NCI-H2081 treated with DMSO at 0.1 percent for 48 hours (cell line): ENCODE data around the gene TARBP1.
"Not testable (repeated sequence)": the region's sequence is repeated elsewhere in the genome, so short reads cannot be mapped to it uniquely, and the experiment has no call there.

Source experiments
- DNase-seq: peaks from one replicate; lab custom pipeline; 2025; lab: John Stamatoyannopoulos, UW

Gene TARBP1

DNA sequence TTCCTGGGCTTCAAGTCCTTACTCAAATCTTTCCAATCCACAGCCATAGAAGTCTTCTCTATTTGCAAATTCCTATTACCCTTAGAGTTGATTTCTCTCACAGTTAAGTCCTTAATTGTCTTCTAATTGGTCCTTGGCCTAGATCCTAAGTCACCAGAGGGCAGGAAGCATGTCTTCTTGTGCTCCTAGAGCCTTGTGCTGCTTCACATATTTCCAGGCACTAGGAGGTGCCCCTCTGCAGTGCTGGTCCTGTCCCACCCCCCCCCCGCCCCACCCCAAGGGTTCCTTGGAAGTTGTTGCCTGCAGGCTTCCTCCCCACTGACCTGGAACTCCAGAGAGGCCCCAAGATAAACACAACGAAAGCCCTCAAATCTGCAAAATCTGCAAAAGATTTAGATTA lies 28.1 kb upstream of the TARBP1 start:
- no peak for DNase-seq

DNA sequence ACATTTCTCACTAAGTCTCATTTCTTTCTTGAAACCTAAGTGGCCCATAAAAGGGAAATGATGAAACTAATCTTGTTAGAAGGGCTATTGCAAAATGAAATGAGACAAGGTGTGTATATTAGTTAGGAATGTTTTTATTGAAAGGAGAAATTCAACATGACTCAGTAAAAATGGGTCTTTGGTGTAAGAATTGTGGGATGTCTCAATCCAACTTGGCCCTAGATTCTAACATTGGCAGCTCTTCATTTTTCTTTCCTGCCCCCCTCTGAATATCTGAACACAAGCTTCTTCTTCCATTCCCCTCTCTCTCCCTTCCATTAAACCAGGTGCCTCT lies 26.8 kb upstream of the TARBP1 start:
- no peak for DNase-seq

DNA sequence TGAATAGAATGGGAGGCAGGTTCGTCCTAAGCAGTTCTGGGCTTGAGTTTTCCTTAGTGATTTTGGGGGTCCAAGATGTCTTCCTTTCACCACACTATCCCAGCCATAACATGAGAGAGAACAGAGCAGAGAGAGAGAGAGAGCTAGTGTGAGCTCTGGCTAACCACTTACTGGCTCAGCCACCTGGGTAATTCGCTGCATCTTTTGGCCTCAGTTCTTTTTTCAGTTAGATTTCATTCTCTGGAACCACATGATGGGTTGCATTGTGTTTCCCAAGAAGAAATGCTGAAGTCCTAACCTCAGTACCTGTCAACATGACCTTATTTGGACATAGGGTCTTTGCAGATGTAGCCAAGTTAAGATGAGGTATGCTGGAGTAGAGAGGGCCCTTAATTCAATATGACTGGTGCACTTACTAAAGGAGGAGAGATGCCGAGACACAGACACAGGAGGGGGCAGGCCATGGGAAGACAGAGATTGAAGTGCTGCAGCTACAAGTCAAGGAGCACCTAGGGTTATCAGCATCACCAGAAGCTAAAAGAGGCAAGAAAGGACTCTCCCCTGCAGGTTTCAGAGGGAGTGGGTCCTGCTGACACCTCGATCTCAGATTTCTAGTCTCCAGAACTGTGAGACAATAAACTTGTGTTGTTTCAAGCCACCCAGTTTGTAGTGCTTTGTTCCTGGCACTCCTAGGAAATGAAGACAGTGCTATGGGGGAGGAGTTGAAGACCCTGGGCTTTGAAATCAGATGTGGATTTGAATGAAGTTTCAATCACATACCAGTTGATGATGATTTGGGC lies 26.2 kb upstream of the TARBP1 start:
- no peak for DNase-seq

DNA sequence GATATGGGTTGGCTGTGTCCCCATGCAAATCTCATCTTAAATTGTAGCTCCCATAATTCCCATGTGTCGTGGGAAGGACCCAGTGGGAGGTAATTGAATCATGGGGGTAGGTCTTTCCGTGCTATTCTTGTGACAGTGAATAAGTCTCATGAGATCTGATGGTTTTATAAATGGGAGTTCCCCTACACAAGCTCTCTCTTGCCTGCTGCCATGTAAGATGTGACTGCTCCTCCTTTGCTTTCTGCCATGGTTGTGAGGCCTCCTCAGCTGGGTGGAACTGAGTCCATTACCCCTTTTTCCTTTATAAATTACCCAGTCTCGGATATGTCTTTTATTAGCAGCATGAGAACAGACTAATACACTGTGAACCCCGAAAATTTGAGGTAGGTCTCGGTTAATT lies 25.3 kb upstream of the TARBP1 start:
- DNase-seq, result not testable (repeated sequence)

DNA sequence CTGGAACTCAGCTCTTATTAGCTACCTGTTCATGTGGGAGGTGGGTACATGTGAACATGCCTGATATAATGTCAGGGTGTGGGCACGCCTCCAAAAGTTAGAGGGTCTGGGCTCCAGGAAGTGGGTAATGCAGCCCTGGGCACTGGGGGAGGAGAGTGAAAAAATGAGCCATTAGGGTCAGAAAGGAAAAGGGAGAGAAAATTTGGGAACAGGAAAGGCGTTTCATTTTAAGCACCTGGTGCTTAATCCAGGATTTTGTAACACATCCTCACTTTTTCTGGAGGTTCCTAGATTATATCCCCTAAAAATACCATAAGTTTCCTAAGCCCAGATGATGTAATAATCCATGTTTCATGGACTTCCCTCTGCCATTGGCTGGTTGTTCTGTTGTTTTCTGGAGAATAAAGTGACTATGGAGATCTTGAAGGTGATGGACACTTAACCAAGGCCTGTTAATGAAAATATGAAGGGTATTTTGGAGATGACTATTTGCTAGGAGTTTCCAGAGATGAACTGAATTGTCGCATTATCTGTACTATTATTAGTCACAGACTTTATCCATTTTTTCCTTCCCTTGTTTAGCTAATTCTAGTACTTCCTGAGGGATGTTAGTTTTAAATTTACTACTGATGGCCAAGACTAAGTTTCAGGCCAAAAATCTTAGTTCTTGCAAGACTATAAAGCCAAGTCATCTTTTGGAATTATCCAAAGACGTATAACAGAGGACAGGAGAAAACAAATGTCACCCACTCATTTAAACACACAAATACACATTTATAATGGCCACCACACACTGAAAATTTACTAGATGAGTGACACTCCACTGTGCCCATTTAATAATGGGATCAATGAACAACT lies 24.4 kb upstream of the TARBP1 start:
- DNase-seq, result no peak

DNA sequence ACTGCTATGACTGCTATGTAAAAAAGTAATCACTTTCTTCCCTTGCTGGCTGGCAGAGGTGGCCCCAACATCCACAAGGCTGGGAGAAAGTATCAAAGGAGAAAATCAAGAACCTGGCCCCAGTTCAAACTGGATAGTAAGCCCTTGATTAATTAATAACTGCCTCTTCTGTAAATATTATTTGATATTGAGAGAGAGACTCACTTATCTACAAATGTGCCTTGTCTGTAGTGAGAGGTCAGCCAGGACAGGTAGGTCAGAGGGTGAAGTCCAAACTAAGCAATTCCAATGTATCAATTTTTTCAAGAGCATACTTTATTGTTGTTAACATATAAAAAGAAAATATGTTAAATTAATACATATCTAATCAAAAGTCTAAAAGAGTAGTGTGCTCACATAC lies 23.8 kb upstream of the TARBP1 start:
- DNase-seq, result no peak

DNA sequence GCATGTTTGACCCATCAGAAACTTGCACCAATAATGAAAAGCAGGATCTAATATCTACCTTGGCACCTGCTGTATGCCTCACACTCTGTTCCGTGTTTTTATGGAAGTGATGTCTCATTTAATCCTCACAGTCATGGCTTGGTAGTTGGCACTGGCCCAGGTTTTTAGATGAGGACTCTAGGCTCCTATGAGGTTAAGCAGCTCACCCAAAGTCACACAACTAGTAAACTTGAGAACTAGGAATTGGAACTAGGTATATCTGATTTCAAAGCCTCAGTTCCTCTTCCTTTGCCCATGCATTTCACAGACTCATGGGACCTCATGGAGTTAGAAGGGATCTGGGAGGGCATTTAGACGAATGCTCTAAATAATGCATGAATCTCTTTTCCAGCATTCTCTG lies 21.3 kb upstream of the TARBP1 start:
- no peak for DNase-seq

DNA sequence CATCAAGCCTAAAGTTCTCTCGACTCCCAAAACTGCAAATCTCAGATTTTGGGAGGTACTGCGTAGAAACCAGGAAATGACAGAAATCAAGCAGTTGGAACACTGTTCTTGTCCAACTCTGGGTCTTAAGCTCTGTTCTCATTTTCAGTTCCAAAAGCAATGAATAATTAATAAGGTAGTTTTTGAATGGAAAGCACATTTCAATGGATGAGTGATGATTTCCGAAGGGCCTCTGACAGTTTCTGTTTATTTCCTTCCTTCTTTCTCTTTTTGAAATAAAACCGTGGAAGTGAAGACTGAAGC lies 20.9 kb upstream of the TARBP1 start:
- DNase-seq, result no peak

DNA sequence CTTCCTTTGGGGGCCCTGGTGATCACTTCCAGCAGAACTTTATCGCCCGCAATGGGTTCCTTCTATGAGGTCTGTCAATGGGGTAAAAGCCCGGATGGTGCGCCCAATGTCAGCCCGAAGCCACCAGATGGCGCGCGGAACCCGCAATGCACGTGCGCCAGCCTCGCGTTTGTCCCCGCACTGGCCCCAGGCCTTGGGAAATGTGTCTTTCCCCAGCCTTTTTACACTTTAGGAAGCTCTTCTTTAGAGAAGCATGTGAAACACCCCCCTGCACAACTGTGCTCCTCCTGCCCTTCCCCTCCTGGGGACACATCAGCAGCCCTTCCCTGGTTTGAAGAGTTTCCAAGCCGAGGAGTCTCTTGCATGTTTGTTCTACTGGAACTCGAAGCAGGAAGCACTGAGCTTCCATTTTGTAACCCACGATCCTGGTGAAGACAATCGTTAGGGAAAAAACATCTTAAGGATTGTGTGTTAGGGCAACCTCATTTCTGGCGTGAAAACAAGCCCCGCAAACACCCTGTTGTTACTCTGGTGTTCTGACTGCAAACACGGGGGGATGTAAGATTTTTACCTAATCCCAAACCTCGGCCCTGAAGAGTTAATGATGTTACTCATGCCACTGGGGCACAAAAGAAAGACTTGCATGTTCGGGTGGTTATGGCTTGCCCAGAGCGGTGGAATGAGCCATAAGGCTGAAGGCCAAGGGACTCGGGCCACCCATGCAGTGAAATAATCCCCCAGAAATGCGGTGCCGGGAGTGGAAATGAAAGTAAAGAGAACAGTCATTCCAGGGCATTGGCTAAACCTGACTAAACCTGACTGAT lies 20.4 kb upstream of the TARBP1 start:
- peak; percentile 60 for DNase-seq

DNA sequence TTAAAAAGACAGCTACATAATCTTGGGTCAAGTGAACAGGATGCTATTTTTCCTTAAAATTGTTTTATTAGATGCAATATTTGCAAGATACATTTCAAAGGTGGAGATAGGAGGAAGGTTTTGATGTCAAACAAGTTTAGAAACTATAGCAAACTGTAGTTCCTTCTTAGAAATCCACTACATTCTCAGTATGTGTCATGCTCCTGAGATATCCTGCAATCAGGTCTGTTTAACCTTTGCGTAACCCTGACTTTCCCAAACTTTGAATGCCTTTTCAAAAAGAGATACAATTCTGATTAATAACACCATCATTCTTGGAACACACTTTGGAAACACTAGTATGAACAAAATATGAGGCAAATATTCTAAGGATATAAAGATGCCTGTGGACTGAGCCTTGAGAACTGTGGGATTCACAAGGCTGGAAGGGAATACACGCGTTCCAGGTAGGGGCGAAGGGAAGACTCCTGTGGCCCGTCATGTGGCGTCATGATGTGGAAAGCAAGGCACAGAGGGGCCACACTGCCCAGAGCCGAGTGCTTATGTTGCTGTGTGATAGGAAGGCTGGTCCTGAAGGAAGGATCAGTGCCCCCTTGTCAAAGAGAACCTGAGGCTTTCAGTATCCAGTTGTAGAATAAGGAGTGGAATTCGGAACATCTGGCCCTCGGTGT lies 19.6 kb upstream of the TARBP1 start:
- DNase-seq, result no peak

DNA sequence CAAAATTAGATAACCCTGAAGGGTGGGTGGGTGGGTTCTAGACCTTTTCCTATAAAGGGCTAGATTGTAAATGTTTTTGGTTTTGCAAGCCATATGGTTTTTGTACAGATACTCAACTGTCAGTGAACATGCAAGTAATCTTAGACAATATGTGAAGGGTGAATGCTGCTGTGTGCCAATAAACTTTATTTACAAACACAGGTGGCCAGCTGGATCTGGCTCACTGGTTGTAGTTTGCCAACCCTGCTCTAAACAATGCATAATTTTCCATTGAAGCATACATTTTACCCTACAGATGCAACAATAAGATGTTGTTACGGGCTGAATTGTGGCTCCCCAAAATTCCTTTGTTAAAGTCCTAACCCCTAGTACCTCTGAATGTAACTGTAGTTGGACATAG lies 18.6 kb upstream of the TARBP1 start:
- no peak for DNase-seq

DNA sequence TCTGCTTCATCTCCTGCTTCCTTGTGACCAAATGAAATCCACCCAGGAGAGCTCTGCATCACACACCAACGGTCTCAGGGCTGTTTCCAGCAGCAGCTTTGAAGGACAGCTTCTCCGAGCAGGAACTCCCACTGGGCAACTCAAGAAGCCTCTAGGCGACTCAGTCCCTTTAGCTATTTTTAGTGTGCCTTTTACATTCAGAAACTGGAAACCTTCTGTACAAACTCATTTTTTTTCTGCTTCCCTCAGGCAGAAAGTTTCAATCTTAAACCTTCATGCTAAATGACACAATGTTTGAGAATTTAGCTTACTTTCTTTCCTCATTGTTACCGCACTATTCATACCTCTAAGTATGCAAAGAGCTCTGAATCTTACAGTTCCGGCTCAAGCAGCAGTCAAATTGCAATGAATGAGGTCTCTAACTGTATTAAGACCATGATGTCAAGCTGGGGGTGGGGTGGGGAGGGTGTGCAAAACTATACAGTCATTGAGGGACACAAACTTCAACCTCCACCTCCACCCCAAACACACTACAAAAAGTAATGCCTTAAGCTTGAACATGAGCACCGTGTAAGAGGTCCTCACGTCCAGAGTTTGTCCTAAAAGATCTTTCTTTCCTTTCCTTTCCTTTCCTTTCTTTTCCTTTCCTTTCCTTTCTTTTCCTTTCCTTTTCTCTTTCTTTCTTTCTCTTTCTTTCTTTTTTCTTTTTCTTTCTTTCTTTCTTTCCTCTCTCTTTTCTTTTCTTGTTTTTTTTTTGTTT lies 16.4 kb upstream of the TARBP1 start:
- no peak for DNase-seq

DNA sequence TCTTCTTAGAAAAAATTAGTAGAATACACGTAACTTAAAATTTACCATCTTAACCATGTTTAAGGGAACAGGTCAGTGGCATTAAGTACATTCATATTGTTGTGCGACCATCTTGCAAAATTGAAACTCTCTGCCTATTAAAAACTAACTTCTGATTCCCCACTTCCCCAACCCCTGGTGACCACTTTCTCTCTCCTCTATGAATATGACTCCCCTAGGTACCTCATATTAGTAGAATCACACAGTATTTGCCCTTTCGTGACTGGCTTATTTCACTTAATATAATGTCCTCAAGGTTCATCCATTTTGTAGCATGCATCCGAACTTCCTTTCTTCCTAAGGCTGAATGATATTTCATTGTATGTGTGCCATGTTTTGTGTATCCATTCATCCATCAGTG lies 15.1 kb upstream of the TARBP1 start:
- no peak for DNase-seq

DNA sequence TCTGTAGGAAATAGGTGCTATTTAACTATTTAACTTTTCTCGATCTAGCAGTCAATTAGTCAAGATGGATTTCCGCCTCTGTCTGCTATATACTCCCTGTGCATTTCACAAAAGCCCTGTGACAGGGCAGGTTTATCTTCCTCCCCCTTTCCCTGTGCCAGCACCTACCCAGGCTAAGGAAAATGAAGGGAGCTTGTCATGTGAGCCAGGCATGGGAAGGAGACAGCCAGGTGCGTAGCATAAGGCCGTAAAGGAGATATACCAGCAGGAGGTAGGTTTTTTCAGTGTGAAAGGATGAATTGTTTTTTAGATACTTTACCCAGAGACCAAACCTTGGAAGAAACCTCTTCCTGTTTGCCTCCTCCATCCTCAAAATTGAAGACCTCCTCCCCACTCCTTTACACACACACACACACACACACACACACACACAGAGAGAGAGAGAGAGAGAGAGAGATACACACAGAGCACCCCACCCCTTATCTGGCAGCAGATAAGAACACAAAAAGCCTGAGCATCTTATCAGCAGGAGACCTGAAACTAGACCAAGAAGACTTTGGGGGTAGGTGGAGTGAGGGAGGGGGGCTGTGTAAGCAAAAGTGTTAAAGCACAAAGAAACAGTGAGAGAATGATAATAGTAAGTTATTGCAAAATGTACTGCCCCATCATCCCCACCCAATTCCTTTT lies 12.0 kb upstream of the TARBP1 start:
- no peak for DNase-seq

DNA sequence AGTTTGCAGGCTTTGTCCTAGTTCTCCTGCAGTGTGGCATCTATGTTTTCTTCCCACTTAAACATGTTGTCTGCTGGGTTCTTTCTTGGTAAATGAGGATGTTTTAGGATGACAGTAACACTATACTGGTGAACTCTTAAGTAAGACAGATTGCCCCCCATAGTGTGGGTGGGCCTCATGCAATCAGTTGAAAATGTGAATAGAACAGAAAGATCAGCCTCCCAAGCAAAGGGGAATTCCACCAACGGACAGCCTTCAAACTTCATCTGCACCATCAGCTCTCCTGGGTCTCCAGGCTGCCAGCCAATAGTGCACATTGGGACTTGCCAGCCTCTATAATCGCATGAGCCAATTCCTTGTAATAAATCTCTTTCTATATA lies 10.7 kb upstream of the TARBP1 start:
- no peak for DNase-seq

DNA sequence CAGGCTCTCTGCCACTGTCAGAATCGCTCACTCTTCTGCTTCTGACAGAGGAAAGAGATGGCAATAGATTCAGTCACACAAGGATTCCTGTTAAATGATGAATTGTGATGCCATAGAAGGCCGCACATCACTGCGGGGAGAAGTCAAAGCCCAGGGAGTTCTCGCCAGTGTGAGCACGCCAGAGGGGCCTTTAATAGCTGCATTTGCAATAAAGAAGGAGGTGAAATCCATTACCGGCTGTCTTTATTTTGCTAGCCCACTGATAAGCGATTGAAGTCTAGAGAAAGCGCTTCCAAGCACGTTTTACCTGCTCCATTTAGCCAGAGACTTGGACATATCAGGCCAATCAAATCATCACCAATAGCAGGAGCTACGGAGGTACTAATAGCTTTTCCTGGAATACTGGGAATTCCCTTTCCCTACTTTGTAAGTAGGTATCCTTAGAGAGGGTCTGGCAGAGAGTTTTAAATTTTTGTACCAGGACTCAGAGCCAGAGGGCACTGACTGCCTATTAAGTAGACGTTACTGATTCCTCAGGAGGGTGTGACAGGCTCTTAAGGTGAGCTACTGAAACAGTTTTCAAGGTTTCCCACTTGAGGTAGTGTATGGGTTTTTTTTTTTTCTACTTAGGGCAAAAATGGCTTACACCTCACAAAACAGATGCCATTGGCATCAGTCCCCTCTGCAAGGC lies 10.2 kb upstream of the TARBP1 start:
- no peak for DNase-seq

DNA sequence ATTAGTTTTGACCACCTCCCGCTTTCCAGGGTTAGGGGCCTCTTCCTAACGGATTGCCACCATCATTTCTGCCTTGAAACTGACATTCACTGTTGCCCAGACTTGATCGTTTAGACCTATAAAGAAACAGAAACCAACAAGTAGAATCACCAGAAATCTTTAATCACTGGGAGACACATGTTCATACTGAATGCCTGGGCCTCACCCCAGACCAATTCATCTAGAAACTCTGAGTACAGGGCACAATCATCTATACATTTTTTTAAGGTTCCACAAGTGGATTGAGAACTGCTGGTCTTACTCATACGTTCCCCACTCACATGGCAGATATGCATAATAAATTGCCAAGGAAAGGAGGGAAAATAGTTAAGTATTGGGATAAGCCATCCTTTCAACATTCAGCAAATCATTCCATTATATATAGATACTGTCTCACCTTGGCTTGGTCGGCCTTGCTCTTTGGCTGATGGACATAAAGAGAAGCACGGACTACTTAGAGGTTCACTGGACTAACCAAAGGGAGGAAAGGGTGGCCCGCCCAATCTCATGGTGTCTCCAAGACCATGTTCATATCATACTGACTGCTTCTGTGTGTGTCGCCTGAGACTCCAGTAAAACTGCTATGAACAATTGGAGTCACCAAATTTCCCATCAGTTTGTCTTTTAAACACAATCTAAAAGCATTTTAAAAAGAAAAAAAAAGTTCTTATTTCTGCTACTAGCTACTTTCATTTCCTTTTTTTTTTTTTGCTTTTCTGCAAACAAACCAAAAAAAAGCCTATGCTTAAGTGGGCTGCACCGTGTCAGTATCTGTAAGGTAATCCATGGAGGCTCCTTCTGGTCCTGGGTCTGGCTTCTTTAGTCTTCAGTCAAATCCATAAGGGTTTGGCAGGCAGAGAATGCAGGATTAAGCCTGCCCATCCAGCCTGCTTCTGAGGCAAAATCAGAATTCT lies 9.4 kb upstream of the TARBP1 start:
- no peak for DNase-seq

DNA sequence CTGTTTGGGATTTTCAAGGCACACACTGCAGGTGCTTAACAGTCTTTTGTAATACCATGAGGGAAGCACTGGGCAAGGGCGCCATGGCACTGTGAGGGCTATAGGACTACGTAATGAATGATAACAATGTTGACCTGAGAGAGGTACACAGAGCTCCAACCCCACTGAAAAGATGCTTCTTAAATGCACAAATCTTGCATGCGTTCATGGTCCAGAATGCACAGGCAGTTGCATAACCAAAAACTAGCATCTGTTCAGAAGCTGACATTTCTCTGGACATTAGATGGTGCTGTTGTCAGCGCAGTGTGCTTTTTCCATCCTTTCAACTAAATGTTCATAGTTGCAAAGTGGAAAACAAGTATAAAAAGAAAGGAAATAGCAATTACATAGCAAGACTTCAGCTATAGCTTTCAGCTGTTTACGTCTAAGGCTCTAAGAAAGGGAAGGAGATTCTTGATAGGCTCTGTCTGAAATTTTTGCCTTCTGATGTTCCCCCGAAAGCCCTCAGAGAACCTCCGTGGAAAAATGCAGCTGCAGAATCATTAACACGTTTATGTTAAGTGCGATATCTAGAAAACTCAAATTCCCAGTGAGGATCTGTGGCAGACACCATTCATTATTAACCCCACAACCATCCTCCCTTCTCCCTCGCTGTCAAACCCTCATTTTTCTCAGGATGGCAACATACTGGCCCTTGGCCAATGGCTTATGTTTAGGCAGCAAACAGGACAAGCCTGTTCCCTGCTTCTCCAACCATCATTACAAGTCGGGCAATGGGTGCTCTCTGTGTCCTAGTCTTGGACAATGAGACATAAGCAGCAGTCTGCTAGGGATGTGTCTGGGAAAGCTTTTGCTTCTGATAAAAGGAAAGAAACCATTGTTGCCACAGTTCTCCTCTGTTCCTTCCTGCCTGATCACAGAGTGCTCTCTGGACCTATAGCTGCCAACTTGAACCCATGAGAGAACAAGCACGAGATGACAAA lies 8.2 kb upstream of the TARBP1 start:
- no peak for DNase-seq
